Inferior parietal cortex (tissue), 1 donor: ENCODE data around the gene USP2.

Experiments used
- DNase-seq: peaks from one replicate; pipeline ENCODE4 v3.0.0-alpha.2; 2016; ENCODE audit errors: extremely low spot score

USP2 gene

GRCh38 chr11:119376197-119376847 is 5.2 kb downstream of the USP2 start:
- peak; percentile 90 for DNase-seq

- peak; percentile 72 for DNase-seq
These were observed 5.9 kb downstream of the USP2 start for GRCh38 chr11:119375337-119376196.

GRCh38 chr11:119374632-119375336 is 6.7 kb downstream of the USP2 start:
- DNase-seq = no peak

- peak; percentile 92 for DNase-seq
These were observed 7.4 kb downstream of the USP2 start for GRCh38 chr11:119373921-119374631.

GRCh38 chr11:119373059-119373920 is 8.2 kb downstream of the USP2 start:
- no peak for DNase-seq

GRCh38 chr11:119372260-119373058 is 9.0 kb downstream of the USP2 start:
- no peak for DNase-seq

- DNase-seq = peak; percentile 57
These were observed 9.7 kb downstream of the USP2 start for GRCh38 chr11:119371778-119372182.

GRCh38 chr11:119371067-119371601 is 10.4 kb downstream of the USP2 start:
- no peak for DNase-seq

GRCh38 chr11:119370486-119371046 is 10.9 kb downstream of the USP2 start:
- no peak for DNase-seq

GRCh38 chr11:119369132-119369925 is 12.2 kb downstream of the USP2 start:
- no peak for DNase-seq

- DNase-seq = peak; percentile 73
These were observed 13.1 kb downstream of the USP2 start for GRCh38 chr11:119368121-119369034.

GRCh38 chr11:119367661-119368120 is 13.8 kb downstream of the USP2 start:
- no peak for DNase-seq

GRCh38 chr11:119366690-119367620 is 14.5 kb downstream of the USP2 start:
- DNase-seq = peak; percentile 63

- DNase-seq = peak; percentile 60
These were observed 16.4 kb downstream of the USP2 start for GRCh38 chr11:119365071-119365591.

- peak; percentile 71 for DNase-seq
These were observed 17.5 kb downstream of the USP2 start for GRCh38 chr11:119363851-119364590.
